B cell (primary cell): Measurements from ENCODE around the gene ZNHIT1.

Source experiments
- CTCF ChIP-seq: fragments of 200-600 bp; IDR thresholded peaks from one replicate; pipeline ENCODE4 v1.8.0; 2022; ENCODE audit warnings: antibody characterized with exemption, mild to moderate bottlenecking
- EZH2 ChIP-seq: IDR thresholded peaks from 2 replicates; pipeline ENCODE4 v1.6.1; 2012; ENCODE audit warnings: borderline replicate concordance, low read depth, mild to moderate bottlenecking, moderate library complexity, low read length; ENCODE audit not compliant: insufficient read depth, poor library complexity, severe bottlenecking

- TF ChIP-seq CTCF (no peak), EZH2 (no peak)
Measured at GRCh38 chr7:101235522-101235921, 17.6 kb downstream of the ZNHIT1 start.
